ENCODE data around the gene TBC1D21. TPM values are rescaled to one million over a fixed set of nuclear protein-coding genes. Genes with fewer than 3 reads are reported as not detected.

The TBC1D21 gene
- total RNA-seq, 1 experiment from 2014 or later = not detected

DNA sequence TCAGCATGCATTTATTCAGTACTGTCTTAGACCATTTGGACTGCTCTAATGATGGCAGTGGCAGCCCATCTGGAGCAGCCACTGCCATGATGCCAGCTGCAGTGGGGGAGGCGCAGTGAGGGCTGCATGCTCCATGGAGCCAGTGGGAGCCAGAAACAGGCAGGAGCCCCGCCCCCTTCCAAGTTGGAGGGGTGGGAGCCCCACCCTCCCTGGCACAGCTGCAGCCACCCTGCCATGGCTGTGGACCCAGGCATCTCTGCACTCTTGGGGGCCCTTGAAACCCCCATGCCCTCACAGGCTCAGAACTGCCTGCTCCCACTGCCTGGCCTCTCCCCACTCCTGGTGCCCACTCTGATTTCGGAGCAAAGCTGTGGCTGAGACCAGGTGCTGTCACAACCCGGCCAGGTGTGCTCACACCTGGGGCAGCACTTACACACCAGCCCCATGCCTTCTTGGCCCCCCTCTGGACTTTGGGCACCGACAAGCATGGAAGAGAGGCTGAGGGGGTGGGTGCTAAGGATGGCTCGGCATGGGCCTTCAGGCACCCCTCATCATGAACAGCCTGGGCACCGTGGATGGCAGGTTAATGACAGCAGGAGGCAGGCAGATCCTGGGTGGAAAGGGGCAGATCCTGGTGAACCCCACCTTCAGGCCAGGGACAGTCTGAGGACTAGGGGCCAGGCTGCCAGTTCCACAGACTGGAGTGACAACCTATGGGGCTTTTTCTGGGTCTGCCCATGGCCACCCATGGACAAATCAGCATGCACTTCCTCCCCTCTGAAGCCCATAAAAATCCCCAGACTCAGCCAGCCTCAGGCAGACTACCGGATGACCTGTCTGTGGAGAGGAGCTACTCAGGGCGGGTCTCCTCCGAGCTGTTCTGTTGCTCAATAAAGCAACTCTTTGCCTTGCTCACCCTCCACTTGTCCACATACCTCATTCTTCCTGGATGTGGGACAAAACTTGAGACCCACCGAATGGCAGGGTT lies 18.3 kb downstream of the TBC1D21 start:
- H3K4me1 ChIP-seq (ENCODE audit: insufficient read depth, low read length, poor library complexity, severe bottlenecking) = no peaks in the 10 kb centered on the region
- no peaks in the 10 kb centered on the region for H3K27me3 ChIP-seq (replicated peaks; ENCODE audit: insufficient read depth, low read depth, low read length, poor library complexity)
- ChIA-PET CTCF (no interaction called here), POLR2A (ENCODE audit: low non-redundant PET) (no interaction called here)
- TF ChIP-seq, protein P1, sequence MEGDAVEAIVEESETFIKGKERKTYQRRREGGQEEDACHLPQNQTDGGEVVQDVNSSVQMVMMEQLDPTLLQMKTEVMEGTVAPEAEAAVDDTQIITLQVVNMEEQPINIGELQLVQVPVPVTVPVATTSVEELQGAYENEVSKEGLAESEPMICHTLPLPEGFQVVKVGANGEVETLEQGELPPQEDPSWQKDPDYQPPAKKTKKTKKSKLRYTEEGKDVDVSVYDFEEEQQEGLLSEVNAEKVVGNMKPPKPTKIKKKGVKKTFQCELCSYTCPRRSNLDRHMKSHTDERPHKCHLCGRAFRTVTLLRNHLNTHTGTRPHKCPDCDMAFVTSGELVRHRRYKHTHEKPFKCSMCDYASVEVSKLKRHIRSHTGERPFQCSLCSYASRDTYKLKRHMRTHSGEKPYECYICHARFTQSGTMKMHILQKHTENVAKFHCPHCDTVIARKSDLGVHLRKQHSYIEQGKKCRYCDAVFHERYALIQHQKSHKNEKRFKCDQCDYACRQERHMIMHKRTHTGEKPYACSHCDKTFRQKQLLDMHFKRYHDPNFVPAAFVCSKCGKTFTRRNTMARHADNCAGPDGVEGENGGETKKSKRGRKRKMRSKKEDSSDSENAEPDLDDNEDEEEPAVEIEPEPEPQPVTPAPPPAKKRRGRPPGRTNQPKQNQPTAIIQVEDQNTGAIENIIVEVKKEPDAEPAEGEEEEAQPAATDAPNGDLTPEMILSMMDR (conservative IDR thresholded peaks at IDR 0.05; ENCODE audit: low read depth, low read length) = no peak
- no peak for TF ChIP-seq EZH2 (IDR thresholded peaks at IDR 0.05; ENCODE audit: borderline replicate concordance, low read depth, low read length, poor library complexity, severe bottlenecking)
- intact Hi-C loops (cut with micrococcal nuclease; ENCODE audit: unreplicated experiment) = no loop called here
- no peak for DNase-seq (ENCODE audit: low spot score)
- H3K27ac ChIP-seq (ENCODE audit: low read depth, low read length, poor library complexity, severe bottlenecking) = no peak overlapping the region
- H3K4me3 ChIP-seq (ENCODE audit: low read depth, low read length, poor library complexity, severe bottlenecking) = no peak overlapping the region
- no TSS peak for BruUV-seq (replicated peaks)
- H3K9me3 ChIP-seq (ENCODE audit: low read depth, low read length, poor library complexity, severe bottlenecking) = no peaks in the 10 kb centered on the region
- no peaks in the 10 kb centered on the region for H3K36me3 ChIP-seq (ENCODE audit: insufficient read depth, low read length, poor library complexity, severe bottlenecking)

- DNase-seq (ENCODE audit: low spot score) = no peak
Measured at GRCh38 chr15:73892446-73893226, 19.3 kb downstream of the TBC1D21 start.

More at GRCh38 chr15:73892446-73893226, 19.3 kb downstream of the TBC1D21 start:
- no TSS peak for BruUV-seq (replicated peaks)
- H3K36me3 ChIP-seq (ENCODE audit: insufficient read depth, low read length, poor library complexity, severe bottlenecking) = no peaks in the 10 kb centered on the region
- POLR2A ChIA-PET (ENCODE audit: low non-redundant PET) = interaction anchor here (0.6 kb wide), 1 partner anchor 161 kb away, joined by 10 read pairs; no protein-coding TSS in a partner anchor
- H3K27me3 ChIP-seq (replicated peaks; ENCODE audit: insufficient read depth, low read depth, low read length, poor library complexity) = no peaks in the 10 kb centered on the region
- intact Hi-C loops (cut with micrococcal nuclease; ENCODE audit: unreplicated experiment) = no loop called here
- no peak overlapping the region for H3K4me3 ChIP-seq (ENCODE audit: low read depth, low read length, poor library complexity, severe bottlenecking)
- H3K27ac ChIP-seq (ENCODE audit: low read depth, low read length, poor library complexity, severe bottlenecking) = no peak overlapping the region
- TF ChIP-seq EZH2 (IDR thresholded peaks at IDR 0.05; ENCODE audit: borderline replicate concordance, low read depth, low read length, poor library complexity, severe bottlenecking) = no peak
- TF ChIP-seq, protein P1 (conservative IDR thresholded peaks at IDR 0.05; ENCODE audit: low read depth, low read length) = no peak
- H3K9me3 ChIP-seq (ENCODE audit: low read depth, low read length, poor library complexity, severe bottlenecking) = no peaks in the 10 kb centered on the region
- CTCF ChIA-PET = no interaction called here
- H3K4me1 ChIP-seq (ENCODE audit: insufficient read depth, low read length, poor library complexity, severe bottlenecking) = no peaks in the 10 kb centered on the region

Measured in A673 (cell line).